Measurements from ENCODE around the gene SOCS2.
A peak's percentile ranks its signal among the peaks of the same experiment; 100 is the strongest.

SOCS2 gene

DNA sequence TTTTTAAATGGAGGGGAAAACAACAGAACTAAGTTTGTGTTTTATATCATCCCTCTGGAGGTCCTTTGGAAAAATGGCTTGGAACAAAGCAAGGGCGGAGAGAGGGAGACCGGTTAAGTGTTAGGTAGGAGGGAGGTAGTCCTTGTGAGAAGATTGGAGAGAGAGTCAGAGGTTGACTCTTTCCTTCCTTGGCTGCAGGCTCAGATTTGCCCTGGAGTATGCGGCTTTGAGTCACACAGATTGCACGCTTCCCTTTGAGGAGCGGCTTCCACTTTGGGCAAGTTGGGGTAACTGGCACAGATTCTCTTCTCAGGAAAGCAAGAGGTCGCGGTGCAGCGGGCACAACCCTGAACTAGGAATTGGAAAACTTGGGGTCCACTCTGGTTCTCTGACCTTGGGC, 9.9 kb downstream of the SOCS2 start:
- TF ChIP-seq, protein P1, sequence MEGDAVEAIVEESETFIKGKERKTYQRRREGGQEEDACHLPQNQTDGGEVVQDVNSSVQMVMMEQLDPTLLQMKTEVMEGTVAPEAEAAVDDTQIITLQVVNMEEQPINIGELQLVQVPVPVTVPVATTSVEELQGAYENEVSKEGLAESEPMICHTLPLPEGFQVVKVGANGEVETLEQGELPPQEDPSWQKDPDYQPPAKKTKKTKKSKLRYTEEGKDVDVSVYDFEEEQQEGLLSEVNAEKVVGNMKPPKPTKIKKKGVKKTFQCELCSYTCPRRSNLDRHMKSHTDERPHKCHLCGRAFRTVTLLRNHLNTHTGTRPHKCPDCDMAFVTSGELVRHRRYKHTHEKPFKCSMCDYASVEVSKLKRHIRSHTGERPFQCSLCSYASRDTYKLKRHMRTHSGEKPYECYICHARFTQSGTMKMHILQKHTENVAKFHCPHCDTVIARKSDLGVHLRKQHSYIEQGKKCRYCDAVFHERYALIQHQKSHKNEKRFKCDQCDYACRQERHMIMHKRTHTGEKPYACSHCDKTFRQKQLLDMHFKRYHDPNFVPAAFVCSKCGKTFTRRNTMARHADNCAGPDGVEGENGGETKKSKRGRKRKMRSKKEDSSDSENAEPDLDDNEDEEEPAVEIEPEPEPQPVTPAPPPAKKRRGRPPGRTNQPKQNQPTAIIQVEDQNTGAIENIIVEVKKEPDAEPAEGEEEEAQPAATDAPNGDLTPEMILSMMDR (IDR thresholded peaks at IDR 0.05; ENCODE audit: insufficient read depth, low read depth, low read length, missing control alignments) = no peak
- no peak for DNase-seq (ENCODE audit: low read depth)
- H3K4me3 ChIP-seq (ENCODE audit: low read depth, low read length) = no peak overlapping the region

DNA sequence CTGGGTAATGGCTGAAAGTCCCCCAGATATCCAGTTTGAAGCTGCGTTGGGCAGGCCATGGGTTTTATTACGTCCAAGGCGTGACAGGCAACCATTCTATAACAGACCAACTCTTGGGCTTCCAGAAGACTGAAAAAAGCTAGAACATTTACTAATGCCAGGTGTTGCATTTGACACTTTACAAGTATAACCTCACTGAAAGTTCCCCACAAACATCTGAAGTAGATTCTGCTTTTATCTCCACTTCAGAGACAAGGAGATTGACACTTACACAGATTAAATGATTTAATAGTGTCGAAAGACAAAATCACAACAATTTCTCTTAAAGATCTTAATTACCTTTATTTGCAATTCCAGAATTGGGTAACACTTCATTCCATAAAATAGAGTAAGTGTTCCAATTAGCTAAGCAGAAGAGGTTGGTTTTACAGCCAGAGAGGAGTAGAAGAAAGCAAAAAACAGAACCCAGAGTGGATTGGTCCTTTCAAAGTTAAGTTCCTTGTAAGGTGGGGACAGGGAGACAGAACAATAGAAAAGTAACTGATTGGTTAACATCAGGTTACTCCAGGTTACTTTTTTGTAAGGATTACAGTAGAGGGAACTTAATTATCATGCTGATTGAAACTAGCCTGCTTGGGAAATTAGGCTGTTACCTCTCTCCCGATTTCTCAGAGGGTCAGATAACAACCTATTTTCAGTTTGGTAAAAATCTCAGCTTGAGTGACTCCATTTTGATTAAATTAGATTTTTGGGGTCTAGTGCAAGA, 11.3 kb downstream of the SOCS2 start:
- DNase-seq (ENCODE audit: low read depth) = no peak
- TF ChIP-seq, protein P1 (IDR thresholded peaks at IDR 0.05; ENCODE audit: insufficient read depth, low read depth, low read length, missing control alignments) = no peak
- H3K4me3 ChIP-seq (ENCODE audit: low read depth, low read length) = no peak overlapping the region

DNA sequence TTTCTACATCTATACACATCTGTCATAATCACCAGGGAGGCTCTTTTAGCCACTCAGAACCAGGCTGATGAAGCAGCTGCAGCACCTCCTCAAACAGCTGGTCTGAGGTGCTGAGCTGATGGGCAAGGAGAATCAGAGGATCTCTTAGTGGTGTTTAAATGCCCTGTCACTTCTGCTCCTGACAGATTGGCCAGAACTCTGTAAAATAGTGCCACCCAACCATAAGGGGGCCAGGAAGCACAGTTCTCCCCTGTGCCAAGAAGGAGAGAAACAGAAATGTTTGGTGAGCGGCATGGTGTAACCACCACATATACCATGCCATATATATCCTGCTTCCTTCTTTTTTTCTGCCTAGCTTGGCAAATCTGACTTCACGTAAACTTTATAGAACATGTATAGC, 12.8 kb downstream of the SOCS2 start:
- H3K4me3 ChIP-seq (ENCODE audit: low read depth, low read length) = no peak overlapping the region
- no peak for DNase-seq (ENCODE audit: low read depth)
- TF ChIP-seq, protein P1 (IDR thresholded peaks at IDR 0.05; ENCODE audit: insufficient read depth, low read depth, low read length, missing control alignments) = no peak

DNA sequence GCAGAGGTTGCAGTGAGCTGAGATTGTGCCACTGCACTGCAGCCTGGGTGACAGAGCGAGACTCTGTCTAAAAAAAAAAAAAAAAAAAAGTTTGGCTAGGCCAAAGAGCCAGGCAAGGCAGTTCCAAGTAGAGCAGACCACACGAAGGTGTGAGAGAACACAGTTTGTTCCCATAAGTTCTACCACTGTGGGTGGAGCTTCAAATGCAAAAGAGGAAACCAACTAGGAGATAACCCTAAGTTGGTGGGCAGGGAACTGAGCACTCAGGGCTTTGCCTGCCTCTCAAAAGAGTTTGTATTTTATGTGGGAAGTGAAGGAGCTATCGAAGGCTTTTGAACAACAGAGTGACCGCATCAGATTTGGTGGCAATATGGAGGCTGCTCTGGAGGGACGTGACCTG, 15.1 kb downstream of the SOCS2 start:
- H3K4me3 ChIP-seq (ENCODE audit: low read depth, low read length) = no peak overlapping the region
- TF ChIP-seq, protein P1 (IDR thresholded peaks at IDR 0.05; ENCODE audit: insufficient read depth, low read depth, low read length, missing control alignments) = no peak
- no peak for DNase-seq (ENCODE audit: low read depth)

DNA sequence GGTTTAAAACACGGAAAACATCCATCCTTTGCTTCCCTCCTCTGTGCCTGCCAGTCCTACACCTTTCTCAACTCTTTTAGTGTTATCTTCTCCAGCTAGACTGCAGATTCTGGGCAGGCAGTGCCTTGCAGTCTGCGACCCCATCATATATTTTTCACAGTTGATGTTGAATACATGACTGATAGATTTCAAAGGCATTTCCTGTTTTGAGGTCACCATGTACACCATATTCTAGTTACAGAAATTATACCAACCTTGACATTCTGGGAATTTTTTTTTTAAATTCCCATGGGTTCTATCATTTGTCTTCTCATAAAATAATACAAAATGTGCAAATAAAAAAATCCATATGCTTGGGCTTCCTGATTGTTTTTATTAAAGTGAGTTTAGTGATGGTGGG, 16.6 kb downstream of the SOCS2 start:
- no peak for DNase-seq (ENCODE audit: low read depth)
- TF ChIP-seq, protein P1 (IDR thresholded peaks at IDR 0.05; ENCODE audit: insufficient read depth, low read depth, low read length, missing control alignments) = no peak
- no peak overlapping the region for H3K4me3 ChIP-seq (ENCODE audit: low read depth, low read length)

DNA sequence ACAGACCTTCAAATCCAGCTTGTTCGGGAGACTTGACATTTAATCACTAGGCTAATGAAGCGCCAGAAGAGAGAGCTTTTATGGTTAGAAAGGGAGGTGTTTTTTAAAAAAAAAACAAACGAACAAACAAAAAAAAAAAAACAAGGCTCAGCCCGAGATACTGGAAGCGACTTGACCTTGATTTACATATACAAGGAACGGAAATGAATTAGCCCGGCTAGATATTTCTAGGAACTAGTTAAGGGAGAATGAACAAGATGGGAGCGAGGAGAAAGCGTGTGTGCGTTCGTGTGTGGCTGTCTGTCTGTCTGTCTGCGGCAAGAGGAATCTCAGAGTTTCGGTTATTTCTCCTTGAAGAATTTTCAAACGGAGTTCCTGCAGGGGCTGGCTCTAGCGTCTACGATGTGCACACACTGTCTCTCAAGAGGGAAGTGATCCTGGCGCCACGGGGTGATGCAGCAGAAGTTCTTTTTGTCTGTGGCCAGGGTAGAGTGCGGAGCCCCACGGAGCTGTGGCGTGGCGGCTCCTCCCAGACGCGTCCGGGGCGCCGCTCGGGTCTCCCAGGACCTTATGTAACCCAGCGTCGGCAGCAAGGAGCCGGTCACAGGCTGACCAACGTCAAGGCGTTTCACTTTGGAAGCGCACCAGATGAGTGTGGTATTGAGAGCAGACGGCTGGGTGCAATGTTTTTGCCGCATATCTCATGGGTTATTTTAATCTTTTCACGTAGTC, 18.8 kb downstream of the SOCS2 start:
- TF ChIP-seq, protein P1 (IDR thresholded peaks at IDR 0.05; ENCODE audit: insufficient read depth, low read depth, low read length, missing control alignments) = no peak
- peak overlapping the region; percentile 67 for H3K4me3 ChIP-seq (ENCODE audit: low read depth, low read length)
- DNase-seq (ENCODE audit: low read depth) = peak; percentile 62

Data from GM12865 (cell line).